Esophagus muscularis mucosa (tissue), 4 donors: ENCODE measurements around the gene GNAO1. TPM values are rescaled to one million over a fixed set of nuclear protein-coding genes. Genes with fewer than 3 reads are reported as not detected.
A peak's percentile ranks its signal among the peaks of the same experiment; 100 is the strongest.

Experiments used
- DNase-seq: peaks from one replicate; pipeline ENCODE4 v3.0.0-alpha.2; 2017; ENCODE audit errors: extremely low spot score
- H3K27ac ChIP-seq, 4 donors: fragments of 200-600 bp; sonication (generic); replicated peaks in 1 of 4; 1 replicate in 3 of 4; 2 replicates in 1 of 4; pipeline ENCODE4 v1.5.1; 2016 to 2019; ENCODE audit warnings: mild to moderate bottlenecking in 1 of 4
- H3K27me3 ChIP-seq, 4 donors: fragments of 200-600 bp; sonication (generic); one replicate each; pipeline versions ENCODE4 v1.5.1 to v1.6.0; 2016 to 2019
- H3K36me3 ChIP-seq, 4 donors: fragments of 200-600 bp; sonication (generic); one replicate each; pipeline ENCODE4 v1.5.1; 2016 to 2019
- H3K4me1 ChIP-seq, 4 donors: fragments of 200-600 bp; sonication (generic); one replicate each; pipeline ENCODE4 v1.5.1; 2016 to 2019
- H3K4me3 ChIP-seq, 4 donors: fragments of 200-600 bp; sonication (generic); 1 replicate in 2 of 4; 2 replicates in 2 of 4; pipeline ENCODE4 v1.5.1; 2016 to 2019; ENCODE audit warnings: mild to moderate bottlenecking in 4 of 4, moderate library complexity in 1 of 4
- H3K9me3 ChIP-seq, 4 donors: fragments of 200-600 bp; sonication (generic); 1 replicate in 3 of 4; 2 replicates in 1 of 4; pipeline ENCODE4 v1.5.1; 2016 to 2019
- EP300 ChIP-seq: sonication (generic); formaldehyde crosslinking; IDR thresholded peaks from one replicate; pipeline ENCODE4 v1.6.1; 2017; ENCODE audit warnings: antibody characterized with exemption
- POLR2A ChIP-seq: fragments of 450-650 bp; IDR thresholded peaks from one replicate; pipeline ENCODE4 v1.6.1; 2017; ENCODE audit warnings: antibody characterized with exemption, moderate library complexity, mild to moderate bottlenecking, low read depth
- POLR2AphosphoS5 ChIP-seq, 2 donors: sonication (generic); formaldehyde crosslinking; IDR thresholded peaks; one replicate each; pipeline ENCODE4 v1.6.1; 2017; ENCODE audit warnings: antibody characterized with exemption in 2 of 2
- WGBS: methylation state at CpG from one replicate; pipeline ENCODE4 v1.1.5; 2018; 5-methylcytosine and 5-hydroxymethylcytosine counted together
- intact Hi-C: fragments of 100-400 bp; cut with DNase I; formaldehyde crosslinking; loops from one replicate; pipeline ENCODE4 v1.15.1; 2023
- total RNA-seq, 4 donors: library from RNA; depleted of rRNA; stranded (reverse); fragments of >200 nt; gene quantifications; one replicate each; pipeline versions ENCODE4 v1.1.0 to v1.2.1, GENCODE V29; 2016
- TF ChIP-seq, protein P1 (sequence below), 3 experiments: fragments of 200-600 bp in 2 of 3; fragments of 450-650 bp in 1 of 3; sonication (generic) in 2 of 3; IDR thresholded peaks; one replicate each; pipeline ENCODE4 v1.5.1; 2017 to 2019; ENCODE audit warnings: antibody characterized with exemption in 3 of 3, mild to moderate bottlenecking in 2 of 3, moderate library complexity in 1 of 3

GNAO1 gene
- total RNA-seq, 4 donors from 2014 or later = 2.1 to 6.8 (median 3.3) TPM

DNA sequence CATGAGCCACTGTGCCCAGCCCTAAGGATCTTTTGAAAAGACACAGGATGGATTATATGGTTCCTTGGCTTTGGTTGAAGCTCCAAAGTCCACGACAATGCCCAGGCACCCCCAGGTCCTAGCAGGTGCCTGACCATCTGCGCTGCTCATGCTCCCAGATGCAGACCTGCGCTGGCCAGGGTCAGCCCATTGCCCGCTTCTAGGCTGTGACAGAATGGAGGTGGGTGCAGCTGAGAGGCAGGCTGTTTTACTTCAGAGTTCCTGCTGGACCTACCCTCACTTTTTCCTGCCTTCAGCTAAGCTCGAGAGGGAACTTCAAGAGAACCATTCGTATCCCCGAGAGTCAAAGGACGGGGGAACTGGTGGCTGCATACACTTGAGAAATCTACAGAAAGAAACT, 173.6 kb downstream of the GNAO1 start:
- H3K36me3 ChIP-seq = peaks cover 43 to 87% (median 79%) of the 10 kb centered on the region in 4 donors
- H3K4me3 ChIP-seq = no peak overlapping the region
- intact Hi-C loops = no loop called here
- no peaks in the 10 kb centered on the region for H3K27me3 ChIP-seq
- DNase-seq = no peak
- no peak overlapping the region for H3K27ac ChIP-seq
- peaks cover 0 to 2% (median 0%) of the 10 kb centered on the region in 4 donors for H3K4me1 ChIP-seq
- TF ChIP-seq EP300 = no peak
- TF ChIP-seq POLR2A = no peak
- no peak for TF ChIP-seq POLR2AphosphoS5 (IDR thresholded peaks at IDR 0.05)
- TF ChIP-seq, protein P1, sequence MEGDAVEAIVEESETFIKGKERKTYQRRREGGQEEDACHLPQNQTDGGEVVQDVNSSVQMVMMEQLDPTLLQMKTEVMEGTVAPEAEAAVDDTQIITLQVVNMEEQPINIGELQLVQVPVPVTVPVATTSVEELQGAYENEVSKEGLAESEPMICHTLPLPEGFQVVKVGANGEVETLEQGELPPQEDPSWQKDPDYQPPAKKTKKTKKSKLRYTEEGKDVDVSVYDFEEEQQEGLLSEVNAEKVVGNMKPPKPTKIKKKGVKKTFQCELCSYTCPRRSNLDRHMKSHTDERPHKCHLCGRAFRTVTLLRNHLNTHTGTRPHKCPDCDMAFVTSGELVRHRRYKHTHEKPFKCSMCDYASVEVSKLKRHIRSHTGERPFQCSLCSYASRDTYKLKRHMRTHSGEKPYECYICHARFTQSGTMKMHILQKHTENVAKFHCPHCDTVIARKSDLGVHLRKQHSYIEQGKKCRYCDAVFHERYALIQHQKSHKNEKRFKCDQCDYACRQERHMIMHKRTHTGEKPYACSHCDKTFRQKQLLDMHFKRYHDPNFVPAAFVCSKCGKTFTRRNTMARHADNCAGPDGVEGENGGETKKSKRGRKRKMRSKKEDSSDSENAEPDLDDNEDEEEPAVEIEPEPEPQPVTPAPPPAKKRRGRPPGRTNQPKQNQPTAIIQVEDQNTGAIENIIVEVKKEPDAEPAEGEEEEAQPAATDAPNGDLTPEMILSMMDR (IDR thresholded peaks at IDR 0.05) = no peak
- no peaks in the 10 kb centered on the region for H3K9me3 ChIP-seq
- WGBS = 93% methylated on average over 5 of the region's 8 CpGs

DNA sequence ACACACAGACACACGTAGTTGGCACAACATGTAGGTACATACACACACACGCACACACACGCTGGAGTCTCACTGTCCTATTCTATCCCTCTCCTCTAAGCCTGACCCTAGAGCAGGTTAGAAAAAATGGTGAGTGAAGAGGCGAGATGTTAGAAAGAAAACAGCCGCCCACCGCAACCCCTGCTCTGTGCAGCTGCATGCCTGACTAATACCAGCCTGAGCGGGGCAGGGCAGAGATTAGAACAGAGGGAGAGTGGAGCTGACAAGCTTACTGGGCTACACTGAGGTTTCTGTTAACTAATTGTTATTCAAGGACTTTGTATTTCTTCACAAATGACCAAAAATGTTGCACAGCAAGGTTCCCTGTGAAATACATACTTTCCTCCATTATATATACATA, 174.3 kb downstream of the GNAO1 start:
- peak; percentile 4 for DNase-seq
- H3K4me1 ChIP-seq = peaks cover 5 to 9% (median 5%) of the 10 kb centered on the region in 4 donors
- H3K4me3 ChIP-seq = no peak overlapping the region
- 85% methylated on average over 6 of the region's 7 CpGs for WGBS
- no peaks in the 10 kb centered on the region for H3K9me3 ChIP-seq
- peaks cover 43 to 80% (median 75%) of the 10 kb centered on the region in 4 donors for H3K36me3 ChIP-seq
- TF ChIP-seq, protein P1 (IDR thresholded peaks at IDR 0.05) = no peak
- TF ChIP-seq POLR2A = no peak
- no peak for TF ChIP-seq POLR2AphosphoS5 (IDR thresholded peaks at IDR 0.05)
- TF ChIP-seq EP300 = no peak
- H3K27ac ChIP-seq = no peak overlapping the region
- no peaks in the 10 kb centered on the region for H3K27me3 ChIP-seq
- intact Hi-C loops = no loop called here

DNA sequence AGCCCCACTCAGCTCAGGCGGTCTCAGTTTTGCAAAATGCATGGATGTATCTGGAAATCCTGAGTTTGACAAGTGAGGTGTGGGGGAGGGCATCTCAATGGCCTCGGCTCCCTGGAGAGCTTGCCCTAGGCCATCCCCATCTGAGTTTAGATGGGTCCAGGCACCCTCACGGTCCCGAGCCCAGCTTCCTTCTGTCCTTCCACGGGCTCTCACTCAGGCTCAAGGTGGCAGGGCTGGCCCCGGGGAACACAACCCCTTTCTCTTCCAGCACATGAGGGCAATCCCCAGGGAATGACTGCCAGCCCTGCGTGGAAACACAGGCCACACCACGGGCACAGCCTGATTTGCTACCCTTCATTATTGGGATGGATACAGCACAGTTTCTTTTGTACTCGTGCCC, 175.7 kb downstream of the GNAO1 start:
- peak; percentile 66 for DNase-seq
- no peak for TF ChIP-seq EP300
- TF ChIP-seq, protein P1 (IDR thresholded peaks at IDR 0.05) = no peak
- TF ChIP-seq POLR2A = no peak
- TF ChIP-seq POLR2AphosphoS5 (IDR thresholded peaks at IDR 0.05) = no peak
- Histone ChIP-seq H3K9me3 (no peaks in the 10 kb centered on the region), H3K27ac (no peak overlapping the region), H3K4me1 (peaks cover 17 to 23% (median 19%) of the 10 kb centered on the region in 4 donors), H3K36me3 (peaks cover 43 to 72% (median 67%) of the 10 kb centered on the region in 4 donors), H3K27me3 (no peaks in the 10 kb centered on the region), H3K4me3 (no peak overlapping the region)
- WGBS = 99% methylated on average over 6 of the region's 9 CpGs
- intact Hi-C loops = no loop called here

DNA sequence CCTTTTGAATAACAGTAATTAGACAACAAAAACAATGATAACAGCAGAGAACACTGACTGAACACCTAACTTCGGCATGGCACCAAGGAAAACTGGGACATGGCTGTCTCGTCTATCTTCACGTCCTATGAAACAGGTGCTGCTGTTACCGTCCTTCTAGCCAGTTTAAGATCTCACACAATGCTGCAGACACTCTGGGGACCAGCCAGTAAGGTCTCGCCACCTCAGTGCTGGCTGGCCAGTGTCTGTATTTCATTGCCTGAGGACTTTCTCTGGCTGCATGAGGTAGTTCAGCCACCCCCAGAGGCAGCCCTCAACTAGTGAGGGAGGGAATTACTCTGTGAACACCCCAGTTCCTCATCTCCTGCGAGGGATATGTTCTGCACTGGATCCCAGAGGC, 176.5 kb downstream of the GNAO1 start:
- TF ChIP-seq, protein P1 (IDR thresholded peaks at IDR 0.05) = no peak
- TF ChIP-seq POLR2AphosphoS5 (IDR thresholded peaks at IDR 0.05) = no peak
- no peak for TF ChIP-seq EP300
- no peak for TF ChIP-seq POLR2A
- DNase-seq = peak; percentile 39
- H3K36me3 ChIP-seq = peaks cover 39 to 64% (median 59%) of the 10 kb centered on the region in 4 donors
- H3K27ac ChIP-seq = no peak overlapping the region
- WGBS = 94% methylated on average over 4 of the region's 6 CpGs
- H3K4me3 ChIP-seq = no peak overlapping the region
- no peaks in the 10 kb centered on the region for H3K9me3 ChIP-seq
- intact Hi-C loops = no loop called here
- peaks cover 17 to 31% (median 26%) of the 10 kb centered on the region in 4 donors for H3K4me1 ChIP-seq
- no peaks in the 10 kb centered on the region for H3K27me3 ChIP-seq

DNA sequence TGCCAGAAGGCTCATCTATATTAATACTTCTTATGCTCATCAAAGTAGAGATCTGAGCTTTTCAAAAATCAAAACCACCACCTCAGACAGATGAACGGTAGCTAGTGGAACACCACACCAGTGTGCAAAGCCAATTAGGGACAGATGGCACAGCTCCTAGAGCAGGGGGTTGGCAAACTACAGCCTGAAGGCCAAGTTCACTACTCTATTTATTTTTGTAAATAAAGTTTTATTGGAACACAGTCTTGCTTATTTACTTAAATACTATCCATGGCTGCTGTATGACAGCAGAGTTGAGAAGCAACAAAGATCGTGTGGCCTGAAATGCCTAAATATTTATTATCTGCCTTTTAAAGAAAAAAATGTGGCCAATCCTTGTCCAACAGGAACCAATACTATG, 177.3 kb downstream of the GNAO1 start:
- intact Hi-C loops = no loop called here
- no peak for DNase-seq
- peaks cover 32 to 58% (median 52%) of the 10 kb centered on the region in 4 donors for H3K36me3 ChIP-seq
- H3K9me3 ChIP-seq = no peaks in the 10 kb centered on the region
- no peaks in the 10 kb centered on the region for H3K27me3 ChIP-seq
- TF ChIP-seq, protein P1 (IDR thresholded peaks at IDR 0.05) = no peak
- TF ChIP-seq EP300 = no peak
- TF ChIP-seq POLR2A = no peak
- no peak for TF ChIP-seq POLR2AphosphoS5 (IDR thresholded peaks at IDR 0.05)
- H3K4me1 ChIP-seq = peaks cover 17 to 38% (median 32%) of the 10 kb centered on the region in 4 donors
- H3K27ac ChIP-seq = no peak overlapping the region
- 100% methylated on average over 2 of the region's 2 CpGs for WGBS
- no peak overlapping the region for H3K4me3 ChIP-seq
